Measurements from ENCODE around the gene CACNG7.

The CACNG7 gene

DNA sequence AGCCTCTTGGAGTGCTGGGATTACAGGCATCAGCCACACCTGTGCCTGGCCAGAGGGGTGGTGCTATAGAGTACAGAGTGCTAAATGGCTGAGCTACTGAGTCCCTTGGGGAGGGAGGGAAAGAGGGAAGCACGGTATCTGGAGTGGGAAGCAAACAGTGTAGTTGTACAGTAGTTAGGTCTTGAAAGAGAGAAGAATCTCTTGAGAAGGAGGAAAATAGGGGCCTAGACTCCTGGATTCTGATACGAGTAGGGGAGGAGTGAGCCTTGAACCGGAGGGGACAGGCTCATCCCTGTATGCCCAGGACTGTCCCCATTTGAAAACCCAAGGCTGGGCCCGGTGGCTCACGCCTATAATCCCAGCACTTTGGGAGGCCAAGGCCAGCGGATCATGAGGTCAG lies 36.3 kb upstream of the CACNG7 start:
- Histone ChIP-seq H3K18ac (ENCODE audit: low read depth in 1 of 2, low read length in 2 of 2) (no peak overlapping the region), H3K9ac (ENCODE audit: low read length) (peak overlapping the region; percentile 38), H3K27ac (ENCODE audit: low read length, poor library complexity, severe bottlenecking) (no peak overlapping the region), H3K79me1 (replicated peaks; ENCODE audit: low read length, poor library complexity, severe bottlenecking) (peaks cover 20% of the 10 kb centered on the region), H2BK5ac (ENCODE audit: low read depth, low read length, poor library complexity, severe bottlenecking) (no peak overlapping the region), H3K4me2 (ENCODE audit: low read length, poor library complexity, severe bottlenecking) (no peak overlapping the region), H2AFZ (ENCODE audit: low read depth, low read length) (no peak overlapping the region), H3K4me1 (ENCODE audit: control insufficient read depth, insufficient read depth, low read depth, low read length) (peaks cover 11% of the 10 kb centered on the region), H3K23ac (ENCODE audit: low read length in 2 of 2) (no peak overlapping the region), H3K14ac (ENCODE audit: low read length in 2 of 2) (no peak overlapping the region), H3K4ac (ENCODE audit: low read depth in 1 of 2, low read length in 2 of 2) (no peak overlapping the region), H4K8ac (ENCODE audit: low read length) (no peak overlapping the region), H3K9me3 (ENCODE audit: control insufficient read depth, low read length) (no peaks in the 10 kb centered on the region), H2AK5ac (ENCODE audit: low read length, severe bottlenecking) (no peak overlapping the region), H3K4me3 (ENCODE audit: insufficient read depth in 1 of 2, low read depth in 1 of 2, low read length in 2 of 2) (no peak overlapping the region), H2BK120ac (ENCODE audit: low read depth, low read length) (no peak overlapping the region), H2BK15ac (ENCODE audit: low read depth, poor library complexity, severe bottlenecking) (no peak overlapping the region), H3K36me3 (ENCODE audit: control insufficient read depth in 1 of 2, insufficient read depth in 2 of 2, low read depth in 1 of 2, low read length in 2 of 2) (peaks cover 37% of the 10 kb centered on the region in 2 experiments), H4K91ac (ENCODE audit: low read length) (no peak overlapping the region), H3K27me3 (ENCODE audit: control insufficient read depth in 1 of 2, insufficient read depth in 1 of 2, low read length in 2 of 2) (no peaks in the 10 kb centered on the region), H2BK12ac (ENCODE audit: low read length in 2 of 2) (no peak overlapping the region)
- WGBS = 98% methylated on average over 6 of the region's 6 CpGs
- peak; percentile 51 for DNase-seq

- no peak overlapping the region for H2AK5ac ChIP-seq (ENCODE audit: low read length, severe bottlenecking)
- no peaks in the 10 kb centered on the region for H3K27me3 ChIP-seq (ENCODE audit: control insufficient read depth in 1 of 2, insufficient read depth in 1 of 2, low read length in 2 of 2)
- no peak overlapping the region for H3K4ac ChIP-seq (ENCODE audit: low read depth in 1 of 2, low read length in 2 of 2)
- no peak overlapping the region for H3K4me2 ChIP-seq (ENCODE audit: low read length, poor library complexity, severe bottlenecking)
- peak overlapping the region; percentile 75 for H4K91ac ChIP-seq (ENCODE audit: low read length)
- H3K4me3 ChIP-seq (ENCODE audit: insufficient read depth in 1 of 2, low read depth in 1 of 2, low read length in 2 of 2) = no peak overlapping the region
- peaks cover 11% of the 10 kb centered on the region for H3K4me1 ChIP-seq (ENCODE audit: control insufficient read depth, insufficient read depth, low read depth, low read length)
- H2BK5ac ChIP-seq (ENCODE audit: low read depth, low read length, poor library complexity, severe bottlenecking) = no peak overlapping the region
- H3K14ac ChIP-seq (ENCODE audit: low read length in 2 of 2) = no peak overlapping the region
- 96% methylated on average over 51 of the region's 51 CpGs for WGBS
- no peak overlapping the region for H2AFZ ChIP-seq (ENCODE audit: low read depth, low read length)
- peak; percentile 31 for DNase-seq
- peaks cover 18% of the 10 kb centered on the region for H3K79me1 ChIP-seq (replicated peaks; ENCODE audit: low read length, poor library complexity, severe bottlenecking)
- H3K9me3 ChIP-seq (ENCODE audit: control insufficient read depth, low read length) = no peaks in the 10 kb centered on the region
- H4K8ac ChIP-seq (ENCODE audit: low read length) = no peak overlapping the region
- no peak overlapping the region for H2BK120ac ChIP-seq (ENCODE audit: low read depth, low read length)
- H3K23ac ChIP-seq (ENCODE audit: low read length in 2 of 2) = no peak overlapping the region
- no peak overlapping the region for H3K9ac ChIP-seq (ENCODE audit: low read length)
- H3K36me3 ChIP-seq (ENCODE audit: control insufficient read depth in 1 of 2, insufficient read depth in 2 of 2, low read depth in 1 of 2, low read length in 2 of 2) = peaks cover 37% of the 10 kb centered on the region in 2 experiments
- no peak overlapping the region for H2BK15ac ChIP-seq (ENCODE audit: low read depth, poor library complexity, severe bottlenecking)
- no peak overlapping the region for H3K27ac ChIP-seq (ENCODE audit: low read length, poor library complexity, severe bottlenecking)
- no peak overlapping the region for H2BK12ac ChIP-seq (ENCODE audit: low read length in 2 of 2)
- no peak overlapping the region for H3K18ac ChIP-seq (ENCODE audit: low read depth in 1 of 2, low read length in 2 of 2)
These were observed 35.1 kb upstream of the CACNG7 start for GRCh38 chr19:53873773-53874605.

GRCh38 chr19:53874606-53874990 lies 34.5 kb upstream of the CACNG7 start:
- Histone ChIP-seq H2AFZ (ENCODE audit: low read depth, low read length) (no peak overlapping the region), H4K91ac (ENCODE audit: low read length) (no peak overlapping the region), H2BK12ac (ENCODE audit: low read length in 2 of 2) (no peak overlapping the region), H3K4me1 (ENCODE audit: control insufficient read depth, insufficient read depth, low read depth, low read length) (peaks cover 8% of the 10 kb centered on the region), H2BK120ac (ENCODE audit: low read depth, low read length) (no peak overlapping the region), H3K14ac (ENCODE audit: low read length in 2 of 2) (no peak overlapping the region), H3K4ac (ENCODE audit: low read depth in 1 of 2, low read length in 2 of 2) (no peak overlapping the region), H2BK5ac (ENCODE audit: low read depth, low read length, poor library complexity, severe bottlenecking) (no peak overlapping the region), H3K4me2 (ENCODE audit: low read length, poor library complexity, severe bottlenecking) (no peak overlapping the region), H3K23ac (ENCODE audit: low read length in 2 of 2) (no peak overlapping the region), H3K9ac (ENCODE audit: low read length) (no peak overlapping the region), H3K4me3 (ENCODE audit: insufficient read depth in 1 of 2, low read depth in 1 of 2, low read length in 2 of 2) (no peak overlapping the region), H3K27me3 (ENCODE audit: control insufficient read depth in 1 of 2, insufficient read depth in 1 of 2, low read length in 2 of 2) (peaks cover 0 to 1% of the 10 kb centered on the region in 2 experiments), H4K8ac (ENCODE audit: low read length) (no peak overlapping the region), H3K79me1 (replicated peaks; ENCODE audit: low read length, poor library complexity, severe bottlenecking) (peaks cover 18% of the 10 kb centered on the region), H3K9me3 (ENCODE audit: control insufficient read depth, low read length) (no peaks in the 10 kb centered on the region), H3K18ac (ENCODE audit: low read depth in 1 of 2, low read length in 2 of 2) (no peak overlapping the region), H2BK15ac (ENCODE audit: low read depth, poor library complexity, severe bottlenecking) (no peak overlapping the region), H3K27ac (ENCODE audit: low read length, poor library complexity, severe bottlenecking) (no peak overlapping the region), H2AK5ac (ENCODE audit: low read length, severe bottlenecking) (no peak overlapping the region), H3K36me3 (ENCODE audit: control insufficient read depth in 1 of 2, insufficient read depth in 2 of 2, low read depth in 1 of 2, low read length in 2 of 2) (peaks cover 37% of the 10 kb centered on the region in 2 experiments)
- DNase-seq = no peak
- WGBS = 97% methylated on average over 6 of the region's 6 CpGs

- H3K36me3 ChIP-seq (ENCODE audit: control insufficient read depth in 1 of 2, insufficient read depth in 2 of 2, low read depth in 1 of 2, low read length in 2 of 2) = peaks cover 34 to 37% of the 10 kb centered on the region in 2 experiments
- H3K9ac ChIP-seq (ENCODE audit: low read length) = no peak overlapping the region
- H2BK12ac ChIP-seq (ENCODE audit: low read length in 2 of 2) = no peak overlapping the region
- DNase-seq = peak; percentile 46
- no peak overlapping the region for H3K23ac ChIP-seq (ENCODE audit: low read length in 2 of 2)
- no peaks in the 10 kb centered on the region for H3K9me3 ChIP-seq (ENCODE audit: control insufficient read depth, low read length)
- H3K4me2 ChIP-seq (ENCODE audit: low read length, poor library complexity, severe bottlenecking) = no peak overlapping the region
- no peak overlapping the region for H3K27ac ChIP-seq (ENCODE audit: low read length, poor library complexity, severe bottlenecking)
- H2BK120ac ChIP-seq (ENCODE audit: low read depth, low read length) = no peak overlapping the region
- no peak overlapping the region for H4K8ac ChIP-seq (ENCODE audit: low read length)
- H4K91ac ChIP-seq (ENCODE audit: low read length) = no peak overlapping the region
- H3K27me3 ChIP-seq (ENCODE audit: control insufficient read depth in 1 of 2, insufficient read depth in 1 of 2, low read length in 2 of 2) = peaks cover 4 to 12% of the 10 kb centered on the region in 2 experiments
- H2BK15ac ChIP-seq (ENCODE audit: low read depth, poor library complexity, severe bottlenecking) = no peak overlapping the region
- no peak overlapping the region for H3K18ac ChIP-seq (ENCODE audit: low read depth in 1 of 2, low read length in 2 of 2)
- H2AK5ac ChIP-seq (ENCODE audit: low read length, severe bottlenecking) = no peak overlapping the region
- 97% methylated on average over 14 of the region's 17 CpGs for WGBS
- H2AFZ ChIP-seq (ENCODE audit: low read depth, low read length) = no peak overlapping the region
- H3K4me3 ChIP-seq (ENCODE audit: insufficient read depth in 1 of 2, low read depth in 1 of 2, low read length in 2 of 2) = no peak overlapping the region
- no peak overlapping the region for H3K14ac ChIP-seq (ENCODE audit: low read length in 2 of 2)
- no peak overlapping the region for H3K4ac ChIP-seq (ENCODE audit: low read depth in 1 of 2, low read length in 2 of 2)
- peaks cover 5% of the 10 kb centered on the region for H3K4me1 ChIP-seq (ENCODE audit: control insufficient read depth, insufficient read depth, low read depth, low read length)
- H2BK5ac ChIP-seq (ENCODE audit: low read depth, low read length, poor library complexity, severe bottlenecking) = no peak overlapping the region
- peaks cover 18% of the 10 kb centered on the region for H3K79me1 ChIP-seq (replicated peaks; ENCODE audit: low read length, poor library complexity, severe bottlenecking)
These were observed 33.3 kb upstream of the CACNG7 start for GRCh38 chr19:53875602-53876325.
